Thyroid gland (tissue), 4 donors: Measurements from ENCODE around the gene FURIN. TPM values are rescaled to one million over a fixed set of nuclear protein-coding genes. Genes with fewer than 3 reads are reported as not detected.
"Not testable (repeated sequence)": the region's sequence is repeated elsewhere in the genome, so short reads cannot be mapped to it uniquely, and the experiment has no call there.

Source experiments
- DNase-seq, 2 donors: peaks; one replicate each; pipeline ENCODE4 v3.0.0-alpha.2; 2019
- H3K27ac ChIP-seq, 3 donors: fragments of 200-600 bp; sonication (generic); 1 replicate in 2 of 3; 2 replicates in 1 of 3; pipeline ENCODE4 v1.5.1; 2016 to 2019; ENCODE audit warnings: mild to moderate bottlenecking in 1 of 3, moderate library complexity in 1 of 3
- H3K27me3 ChIP-seq: fragments of 200-600 bp; sonication (generic); one replicate; pipeline ENCODE4 v1.5.1; 2019
- H3K36me3 ChIP-seq, 2 donors: fragments of 200-600 bp; sonication (generic); one replicate each; pipeline ENCODE4 v1.5.1; 2016 to 2019
- H3K4me1 ChIP-seq, 2 donors: fragments of 200-600 bp; sonication (generic); one replicate each; pipeline ENCODE4 v1.5.1; 2017 to 2019
- H3K4me3 ChIP-seq, 3 donors: fragments of 200-600 bp; sonication (generic); replicated peaks in 1 of 3; 1 replicate in 2 of 3; 2 replicates in 1 of 3; pipeline ENCODE4 v1.5.1; 2016; ENCODE audit warnings: mild to moderate bottlenecking in 1 of 3
- H3K9me3 ChIP-seq: fragments of 200-600 bp; sonication (generic); one replicate; pipeline ENCODE4 v1.5.1; 2017
- POLR2A ChIP-seq, 2 donors: fragments of 450-650 bp; IDR thresholded peaks; one replicate each; pipeline ENCODE4 v1.6.1; 2017; ENCODE audit warnings: antibody characterized with exemption in 2 of 2, mild to moderate bottlenecking in 2 of 2, moderate library complexity in 1 of 2
- WGBS, 2 donors: methylation state at CpG; one replicate each; pipeline ENCODE4 v1.1.5; 2017; 5-methylcytosine and 5-hydroxymethylcytosine counted together
- intact Hi-C: fragments of 100-400 bp; cut with DNase I; formaldehyde crosslinking; loops from one replicate; pipeline ENCODE4 v1.15.1; 2023
- total RNA-seq, 4 donors: library from RNA; depleted of rRNA; stranded (reverse); fragments of >200 nt; gene quantifications; one replicate each; pipeline ENCODE4 v1.2.3, GENCODE V29; 2016
- TF ChIP-seq, protein P1 (sequence below), 6 experiments: fragments of 200-600 bp in 3 of 6; fragments of 450-650 bp in 3 of 6; sonication (generic) in 3 of 6; IDR thresholded peaks; one replicate each; pipeline ENCODE4 v1.5.1; 2016 to 2019; ENCODE audit warnings: antibody characterized with exemption in 6 of 6, mild to moderate bottlenecking in 2 of 6, inconsistent platforms in 1 of 6, moderate library complexity in 1 of 6

FURIN gene
- total RNA-seq, 4 donors from 2014 or later, result 88.6 to 128 (median 102) TPM

GRCh38 chr15:90924375-90924774 lies 56.0 kb downstream of the FURIN start:
- no peaks in the 10 kb centered on the region for H3K27me3 ChIP-seq
- 82 to 88% methylated on average over 5 of the region's 5 CpGs for WGBS, 2 donors
- TF ChIP-seq, protein P1, sequence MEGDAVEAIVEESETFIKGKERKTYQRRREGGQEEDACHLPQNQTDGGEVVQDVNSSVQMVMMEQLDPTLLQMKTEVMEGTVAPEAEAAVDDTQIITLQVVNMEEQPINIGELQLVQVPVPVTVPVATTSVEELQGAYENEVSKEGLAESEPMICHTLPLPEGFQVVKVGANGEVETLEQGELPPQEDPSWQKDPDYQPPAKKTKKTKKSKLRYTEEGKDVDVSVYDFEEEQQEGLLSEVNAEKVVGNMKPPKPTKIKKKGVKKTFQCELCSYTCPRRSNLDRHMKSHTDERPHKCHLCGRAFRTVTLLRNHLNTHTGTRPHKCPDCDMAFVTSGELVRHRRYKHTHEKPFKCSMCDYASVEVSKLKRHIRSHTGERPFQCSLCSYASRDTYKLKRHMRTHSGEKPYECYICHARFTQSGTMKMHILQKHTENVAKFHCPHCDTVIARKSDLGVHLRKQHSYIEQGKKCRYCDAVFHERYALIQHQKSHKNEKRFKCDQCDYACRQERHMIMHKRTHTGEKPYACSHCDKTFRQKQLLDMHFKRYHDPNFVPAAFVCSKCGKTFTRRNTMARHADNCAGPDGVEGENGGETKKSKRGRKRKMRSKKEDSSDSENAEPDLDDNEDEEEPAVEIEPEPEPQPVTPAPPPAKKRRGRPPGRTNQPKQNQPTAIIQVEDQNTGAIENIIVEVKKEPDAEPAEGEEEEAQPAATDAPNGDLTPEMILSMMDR (IDR thresholded peaks at IDR 0.05), result no peak
- no peak for TF ChIP-seq POLR2A (IDR thresholded peaks at IDR 0.05)
- H3K36me3 ChIP-seq, result peaks cover 21 to 23% of the 10 kb centered on the region in 2 donors
- H3K9me3 ChIP-seq, result no peaks in the 10 kb centered on the region
- no peak overlapping the region for H3K4me3 ChIP-seq
- intact Hi-C loops, result no loop called here
- no peak for DNase-seq
- no peaks in the 10 kb centered on the region for H3K4me1 ChIP-seq
- H3K27ac ChIP-seq, result no peak overlapping the region

- H3K36me3 ChIP-seq, H3K27ac ChIP-seq, H3K4me3 ChIP-seq, H3K9me3 ChIP-seq, DNase-seq, intact Hi-C loops, H3K27me3 ChIP-seq: not testable (repeated sequence)
- H3K4me1 ChIP-seq, result peaks cover 9 to 15% of the 10 kb centered on the region in 2 donors
- WGBS, 2 donors, result 92 to 94% methylated on average over 10 of the region's 10 CpGs
Measured at GRCh38 chr15:90926766-90927165, 58.4 kb downstream of the FURIN start.

- DNase-seq, H3K9me3 ChIP-seq, H3K4me3 ChIP-seq, H3K27me3 ChIP-seq, intact Hi-C loops, H3K27ac ChIP-seq, H3K36me3 ChIP-seq: not testable (repeated sequence)
- H3K4me1 ChIP-seq, result peaks cover 9 to 23% of the 10 kb centered on the region in 2 donors
- WGBS, 2 donors, result 94 to 95% methylated on average over 7 of the region's 7 CpGs
Measured at GRCh38 chr15:90928106-90928505, 59.7 kb downstream of the FURIN start.

DNA sequence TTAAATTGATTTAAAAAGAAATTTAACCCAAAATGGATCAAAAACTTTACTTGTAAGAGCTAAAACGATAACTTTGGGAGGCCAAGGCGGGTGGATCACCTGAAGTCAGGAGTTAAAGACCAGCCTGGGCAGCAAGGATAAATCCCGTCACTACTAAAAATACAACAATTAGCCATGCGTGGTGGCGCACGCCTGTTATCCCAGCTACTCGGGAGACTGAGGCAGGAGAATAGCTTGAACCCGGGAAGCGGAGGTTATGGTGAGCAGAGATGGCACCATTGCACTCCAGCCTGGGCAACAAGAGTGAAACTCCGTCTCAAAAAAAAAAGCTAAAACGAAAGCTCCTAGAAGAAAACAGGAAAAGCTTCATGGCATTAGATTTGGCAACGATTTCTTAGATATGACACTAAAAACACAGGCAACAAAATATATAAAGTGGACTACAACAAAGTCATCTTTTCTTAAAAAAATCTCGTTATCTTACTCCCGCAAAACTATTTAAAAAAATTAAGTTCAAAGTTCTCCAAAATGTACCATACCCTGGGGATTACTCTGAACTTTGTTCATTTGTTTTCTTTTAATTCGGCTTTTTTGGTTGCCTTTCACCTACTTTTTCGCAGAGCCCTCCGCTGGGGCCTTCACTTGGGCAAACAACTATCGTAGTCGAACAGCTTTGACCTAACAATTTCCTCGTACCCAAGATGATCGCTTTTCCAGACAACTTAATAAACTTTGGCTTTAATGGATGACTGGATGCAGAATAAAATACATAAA lies 61.0 kb downstream of the FURIN start:
- Histone ChIP-seq H3K36me3 (no peaks in the 10 kb centered on the region), H3K27me3 (no peaks in the 10 kb centered on the region), H3K4me3 (peak overlapping the region in 2 of 3 donors; percentile 61 to 81), H3K4me1 (peaks cover 15 to 31% of the 10 kb centered on the region in 2 donors), H3K27ac (peak overlapping the region; percentile 86 to 97 (median 93)), H3K9me3 (no peaks in the 10 kb centered on the region)
- WGBS, 2 donors, result 50 to 52% methylated on average over 21 of the region's 21 CpGs
- intact Hi-C loops, result no loop called here
- DNase-seq, result no peak
- TF ChIP-seq, protein P1 (IDR thresholded peaks at IDR 0.05), result no peak
- TF ChIP-seq POLR2A (IDR thresholded peaks at IDR 0.05), result no peak

DNA sequence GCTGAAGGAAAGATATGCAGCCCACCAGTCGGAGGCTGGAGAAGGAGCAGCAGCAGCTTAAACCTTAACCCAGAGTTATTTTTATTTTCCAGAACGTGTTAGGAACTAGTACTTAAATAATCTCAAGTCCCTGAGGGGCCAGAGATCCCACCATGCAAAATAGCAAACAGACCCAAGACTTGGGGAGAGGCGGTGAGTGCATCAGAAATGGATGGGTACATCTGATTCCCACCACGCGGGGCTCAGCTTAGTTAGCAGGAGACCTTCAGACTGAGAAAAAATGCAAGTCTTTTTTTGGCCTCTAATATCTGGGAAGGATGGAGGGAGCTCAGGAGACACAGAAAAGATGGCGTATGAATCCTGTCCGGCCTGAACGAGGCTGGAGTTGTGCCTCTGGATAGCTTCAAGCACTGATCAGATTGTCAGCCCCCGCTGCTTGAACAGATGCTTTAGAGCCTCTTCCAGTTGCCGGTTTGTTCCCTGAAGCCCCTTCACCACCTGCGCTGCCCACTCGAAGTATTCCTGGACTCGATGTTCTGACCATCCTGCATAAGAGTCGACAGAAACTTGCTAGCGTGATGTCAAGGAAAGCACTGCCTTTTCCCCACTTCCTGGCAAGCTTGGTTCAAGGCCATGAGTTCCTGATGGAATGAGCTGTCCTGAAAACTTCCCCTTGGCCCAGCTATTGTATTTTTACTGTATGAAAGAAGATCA lies 62.6 kb downstream of the FURIN start:
- Histone ChIP-seq H3K9me3 (no peaks in the 10 kb centered on the region), H3K27me3 (no peaks in the 10 kb centered on the region), H3K27ac (peak overlapping the region; percentile 86 to 97 (median 93)), H3K4me1 (peaks cover 22 to 40% of the 10 kb centered on the region in 2 donors), H3K36me3 (no peaks in the 10 kb centered on the region), H3K4me3 (peak overlapping the region in 1 of 3 donors; percentile 85)
- WGBS, 2 donors, result 67 to 79% methylated on average over 15 of the region's 15 CpGs
- intact Hi-C loops, result no loop called here
- TF ChIP-seq POLR2A (IDR thresholded peaks at IDR 0.05), result no peak
- TF ChIP-seq, protein P1 (IDR thresholded peaks at IDR 0.05), result no peak
- DNase-seq, result no peak

- Histone ChIP-seq H3K4me1 (peaks cover 23 to 45% of the 10 kb centered on the region in 2 donors), H3K9me3 (no peaks in the 10 kb centered on the region), H3K27me3 (no peaks in the 10 kb centered on the region), H3K36me3 (no peaks in the 10 kb centered on the region), H3K4me3 (peak overlapping the region in 2 of 3 donors; percentile 0 to 85), H3K27ac (peak overlapping the region; percentile 68 to 97 (median 86))
- no peak for DNase-seq
- intact Hi-C loops, result no loop called here
- WGBS, 2 donors, result 18 to 28% methylated on average over 6 of the region's 6 CpGs
- TF ChIP-seq, protein P1 (IDR thresholded peaks at IDR 0.05), result no peak
- no peak for TF ChIP-seq POLR2A (IDR thresholded peaks at IDR 0.05)
Measured at GRCh38 chr15:90931575-90931827, 63.1 kb downstream of the FURIN start.
